HG02981 (cell line): ENCODE measurements around the gene SH3TC1.

ENCODE experiments used
- ATAC-seq: cut with Tn5 transposase; IDR thresholded peaks from one replicate; pipeline ENCODE4 v1.9.1; 2021; ENCODE audit warnings: mild to moderate bottlenecking, moderate library complexity; ENCODE audit not compliant: unreplicated experiment

SH3TC1 gene

GRCh38 chr4:8259743-8260430 lies 60.8 kb downstream of the SH3TC1 start:
- no peak for ATAC-seq

- ATAC-seq: no peak
Observed at GRCh38 chr4:8260656-8261111, 61.6 kb downstream of the SH3TC1 start.

GRCh38 chr4:8261851-8262535 lies 62.9 kb downstream of the SH3TC1 start:
- ATAC-seq: no peak

- ATAC-seq: no peak
Observed at GRCh38 chr4:8262637-8263322, 63.7 kb downstream of the SH3TC1 start.

- no peak for ATAC-seq
Observed at GRCh38 chr4:8263397-8263796, 64.3 kb downstream of the SH3TC1 start.

- ATAC-seq: no peak
Observed at GRCh38 chr4:8264106-8264505, 65.0 kb downstream of the SH3TC1 start.

- no peak for ATAC-seq
Observed at GRCh38 chr4:8265171-8265929, 66.3 kb downstream of the SH3TC1 start.

- no peak for ATAC-seq
Observed at GRCh38 chr4:8266088-8266487, 67.0 kb downstream of the SH3TC1 start.

- ATAC-seq: no peak
Observed at GRCh38 chr4:8266508-8266907, 67.4 kb downstream of the SH3TC1 start.

GRCh38 chr4:8267077-8267476 lies 68.0 kb downstream of the SH3TC1 start:
- ATAC-seq: no peak

GRCh38 chr4:8268211-8268610 lies 69.1 kb downstream of the SH3TC1 start:
- ATAC-seq: no peak

- ATAC-seq: no peak
Observed at GRCh38 chr4:8268901-8269534, 69.9 kb downstream of the SH3TC1 start.

GRCh38 chr4:8269535-8270417 lies 70.7 kb downstream of the SH3TC1 start, which contains the start of gene HTRA3:
Gene HTRA3 (plus strand): TSS chr4:8269754. CDS start chr4:8269969, 215 bp downstream.
- no peak for ATAC-seq

- ATAC-seq: no peak
Observed at GRCh38 chr4:8270418-8270771, 71.3 kb downstream of the SH3TC1 start.

GRCh38 chr4:8270912-8271815 lies 72.1 kb downstream of the SH3TC1 start:
- ATAC-seq: no peak

GRCh38 chr4:8271821-8272220 lies 72.7 kb downstream of the SH3TC1 start:
- no peak for ATAC-seq

- ATAC-seq: no peak
Observed at GRCh38 chr4:8272472-8273428, 73.7 kb downstream of the SH3TC1 start.

- ATAC-seq: no peak
Observed at GRCh38 chr4:8273450-8273849, 74.4 kb downstream of the SH3TC1 start.
